SK-N-MC (cell line): ENCODE data around the gene INMT.

Source experiments
- EZH2 ChIP-seq: fragments of 200-600 bp; sonication (generic); IDR thresholded peaks from one replicate; pipeline ENCODE4 v1.6.1; 2017; ENCODE audit warnings: antibody characterized with exemption
- POLR2AphosphoS5 ChIP-seq: IDR thresholded peaks from 2 replicates; pipeline ENCODE4 v1.6.1; 2012; ENCODE audit warnings: mild to moderate bottlenecking, low read depth, low read length, borderline replicate concordance

- TF ChIP-seq EZH2 = no peak
- TF ChIP-seq POLR2AphosphoS5 = no peak
Measured at GRCh38 chr7:30797176-30798040, 45.5 kb downstream of the INMT start.
